GM12801 (cell line): ENCODE results near the gene SPIRE2.

Experiments used
- TF ChIP-seq, protein P1 (sequence below): IDR thresholded peaks from one replicate; pipeline ENCODE4 v1.5.1; 2011; ENCODE audit warnings: control low read depth; ENCODE audit not compliant: insufficient read length; ENCODE audit errors: extremely low read depth

The SPIRE2 gene

DNA sequence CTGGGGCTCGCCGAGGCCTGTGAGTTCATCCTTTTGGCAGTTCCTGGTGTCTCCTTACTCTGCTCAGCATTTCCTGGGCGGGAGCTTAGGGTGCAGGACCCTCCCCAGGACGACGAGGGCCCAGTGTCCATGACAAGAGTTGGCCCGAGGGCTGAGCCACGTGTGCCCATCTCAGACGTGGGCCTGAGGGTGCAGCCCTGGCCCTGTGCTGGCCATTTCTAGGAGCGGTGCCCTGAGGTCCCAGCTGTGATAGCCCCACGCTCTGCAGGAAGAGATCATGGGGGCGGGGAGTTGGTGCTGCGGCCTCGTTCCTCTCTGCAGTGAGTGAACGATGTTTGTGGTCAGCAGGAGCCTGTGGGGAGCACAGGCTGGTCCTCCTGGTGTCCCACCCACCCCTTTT lies 84.4 kb downstream of the SPIRE2 start:
- TF ChIP-seq, protein P1, sequence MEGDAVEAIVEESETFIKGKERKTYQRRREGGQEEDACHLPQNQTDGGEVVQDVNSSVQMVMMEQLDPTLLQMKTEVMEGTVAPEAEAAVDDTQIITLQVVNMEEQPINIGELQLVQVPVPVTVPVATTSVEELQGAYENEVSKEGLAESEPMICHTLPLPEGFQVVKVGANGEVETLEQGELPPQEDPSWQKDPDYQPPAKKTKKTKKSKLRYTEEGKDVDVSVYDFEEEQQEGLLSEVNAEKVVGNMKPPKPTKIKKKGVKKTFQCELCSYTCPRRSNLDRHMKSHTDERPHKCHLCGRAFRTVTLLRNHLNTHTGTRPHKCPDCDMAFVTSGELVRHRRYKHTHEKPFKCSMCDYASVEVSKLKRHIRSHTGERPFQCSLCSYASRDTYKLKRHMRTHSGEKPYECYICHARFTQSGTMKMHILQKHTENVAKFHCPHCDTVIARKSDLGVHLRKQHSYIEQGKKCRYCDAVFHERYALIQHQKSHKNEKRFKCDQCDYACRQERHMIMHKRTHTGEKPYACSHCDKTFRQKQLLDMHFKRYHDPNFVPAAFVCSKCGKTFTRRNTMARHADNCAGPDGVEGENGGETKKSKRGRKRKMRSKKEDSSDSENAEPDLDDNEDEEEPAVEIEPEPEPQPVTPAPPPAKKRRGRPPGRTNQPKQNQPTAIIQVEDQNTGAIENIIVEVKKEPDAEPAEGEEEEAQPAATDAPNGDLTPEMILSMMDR, result no peak

DNA sequence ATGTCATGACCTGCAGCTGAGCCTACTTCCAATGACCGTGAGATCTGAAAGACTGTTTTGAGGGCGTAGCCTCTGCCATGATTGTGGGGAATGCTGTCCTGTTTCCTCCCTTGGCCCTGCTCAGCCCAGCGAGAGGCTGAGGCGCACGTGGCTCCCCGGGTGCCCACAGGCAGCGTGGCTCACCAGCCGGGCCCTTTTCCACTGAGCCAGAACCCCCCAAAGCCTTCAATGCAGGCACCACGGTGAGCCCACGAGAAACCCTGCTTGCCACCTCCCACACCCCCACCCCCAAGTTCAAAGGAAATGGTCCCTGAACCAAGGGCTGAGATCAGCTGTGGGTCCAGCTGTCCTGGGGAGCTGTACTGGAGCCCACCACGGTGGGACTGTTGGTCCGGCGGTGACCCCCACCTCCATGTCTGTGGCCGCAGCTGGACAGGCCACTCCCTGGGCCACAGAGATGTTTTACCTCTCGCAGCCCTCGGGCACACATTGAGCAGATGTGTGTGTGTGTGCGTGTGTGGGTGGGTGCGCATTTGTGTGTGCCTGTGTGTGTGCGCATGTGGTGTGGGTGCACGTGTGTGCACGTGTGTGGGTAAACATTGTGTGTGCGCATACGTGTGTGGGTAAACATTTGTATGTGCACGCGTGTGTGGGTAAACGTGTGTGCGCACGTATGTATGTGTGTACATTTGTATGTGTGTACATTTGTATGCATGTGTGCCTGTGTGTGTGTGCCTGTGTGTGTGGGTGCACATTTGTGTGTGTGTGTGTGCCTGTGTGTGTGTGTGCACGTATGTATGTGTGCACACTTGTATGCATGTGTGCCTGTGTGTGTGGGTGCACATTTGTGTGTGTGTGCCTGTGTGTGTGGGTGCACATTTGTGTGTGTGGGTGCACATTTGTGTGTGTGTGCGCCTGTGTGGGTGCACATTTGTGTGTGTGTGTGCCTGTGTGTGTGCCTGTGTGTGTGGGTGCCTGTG lies 85.4 kb downstream of the SPIRE2 start:
- TF ChIP-seq, protein P1, result no peak

DNA sequence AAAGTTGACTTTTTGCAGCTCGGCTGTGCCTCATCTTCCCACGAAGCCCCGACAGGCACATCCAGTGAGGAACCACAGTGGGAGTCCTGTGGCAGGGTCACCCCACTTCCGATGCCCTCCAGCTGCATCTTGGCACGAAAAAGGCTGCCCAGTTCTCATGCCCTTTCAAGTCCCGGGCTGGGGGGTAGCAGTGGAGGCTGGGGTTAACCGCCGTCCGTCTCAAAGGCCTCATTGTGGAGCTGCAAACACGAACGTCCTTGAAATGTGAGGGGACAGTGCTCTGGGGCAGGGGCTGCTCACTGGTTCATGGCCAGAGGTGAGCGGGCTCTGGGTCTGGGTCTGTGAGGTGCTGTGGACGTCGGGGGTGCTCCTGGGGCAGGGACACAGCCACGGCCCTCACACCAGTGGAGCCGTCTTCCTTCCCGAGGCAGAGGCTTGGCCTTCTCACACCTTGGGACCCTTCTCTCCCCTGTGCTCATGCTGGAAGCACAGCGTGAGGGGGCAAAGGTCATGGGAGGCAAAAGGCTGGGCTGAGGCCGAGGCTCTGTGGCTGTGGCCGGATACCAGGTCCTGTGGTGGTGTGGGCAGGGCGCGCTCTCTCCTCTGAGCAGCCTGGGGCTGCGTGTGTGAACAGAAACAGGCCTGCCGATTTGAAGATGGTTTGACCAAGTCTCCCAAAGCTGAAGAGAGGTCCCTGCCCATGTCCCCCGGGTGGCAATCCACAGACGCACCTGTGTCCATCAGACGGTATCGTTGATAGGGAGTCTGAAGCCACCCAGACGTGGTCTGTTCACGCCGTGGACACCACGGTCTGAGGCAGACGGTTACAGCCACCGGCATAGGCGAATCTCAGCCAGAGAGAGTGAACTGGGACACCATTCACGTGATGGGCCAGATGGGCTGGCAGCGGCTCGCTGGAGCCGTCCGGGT lies 87.3 kb downstream of the SPIRE2 start:
- TF ChIP-seq, protein P1, result no peak

DNA sequence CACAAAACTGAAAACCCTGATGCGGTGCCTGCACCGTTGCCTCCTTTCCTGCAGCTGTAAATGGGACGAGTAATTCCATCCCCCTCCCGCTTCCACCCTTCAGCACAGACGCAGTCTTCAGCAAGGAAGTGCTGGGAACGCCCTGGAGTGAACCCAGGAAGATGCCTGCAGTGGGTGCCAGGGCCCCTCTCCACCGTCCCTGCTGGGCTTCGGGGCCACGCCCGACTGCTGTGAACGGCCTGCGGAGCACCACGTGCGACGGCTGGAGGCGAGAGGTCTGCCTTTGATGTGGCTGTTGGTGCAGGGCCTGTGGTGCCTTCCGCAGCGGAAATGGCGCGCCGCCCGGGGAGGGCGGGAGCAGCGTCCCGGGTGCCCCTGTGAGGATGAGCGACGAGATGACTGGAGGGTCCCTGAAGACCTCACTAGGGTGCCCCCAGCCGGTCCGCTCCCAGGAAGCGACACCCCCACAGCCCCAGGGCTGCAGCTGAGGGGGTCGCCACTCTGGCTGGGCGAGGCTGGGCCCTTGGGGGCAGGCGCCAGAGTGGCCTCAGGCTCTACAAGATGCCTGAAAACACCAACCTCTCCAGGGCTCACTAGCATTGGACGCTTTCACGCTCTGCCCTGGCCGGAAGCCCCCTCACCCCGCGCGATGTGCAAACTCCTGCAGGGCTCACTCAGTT lies 89.6 kb downstream of the SPIRE2 start:
- TF ChIP-seq, protein P1, result no peak

DNA sequence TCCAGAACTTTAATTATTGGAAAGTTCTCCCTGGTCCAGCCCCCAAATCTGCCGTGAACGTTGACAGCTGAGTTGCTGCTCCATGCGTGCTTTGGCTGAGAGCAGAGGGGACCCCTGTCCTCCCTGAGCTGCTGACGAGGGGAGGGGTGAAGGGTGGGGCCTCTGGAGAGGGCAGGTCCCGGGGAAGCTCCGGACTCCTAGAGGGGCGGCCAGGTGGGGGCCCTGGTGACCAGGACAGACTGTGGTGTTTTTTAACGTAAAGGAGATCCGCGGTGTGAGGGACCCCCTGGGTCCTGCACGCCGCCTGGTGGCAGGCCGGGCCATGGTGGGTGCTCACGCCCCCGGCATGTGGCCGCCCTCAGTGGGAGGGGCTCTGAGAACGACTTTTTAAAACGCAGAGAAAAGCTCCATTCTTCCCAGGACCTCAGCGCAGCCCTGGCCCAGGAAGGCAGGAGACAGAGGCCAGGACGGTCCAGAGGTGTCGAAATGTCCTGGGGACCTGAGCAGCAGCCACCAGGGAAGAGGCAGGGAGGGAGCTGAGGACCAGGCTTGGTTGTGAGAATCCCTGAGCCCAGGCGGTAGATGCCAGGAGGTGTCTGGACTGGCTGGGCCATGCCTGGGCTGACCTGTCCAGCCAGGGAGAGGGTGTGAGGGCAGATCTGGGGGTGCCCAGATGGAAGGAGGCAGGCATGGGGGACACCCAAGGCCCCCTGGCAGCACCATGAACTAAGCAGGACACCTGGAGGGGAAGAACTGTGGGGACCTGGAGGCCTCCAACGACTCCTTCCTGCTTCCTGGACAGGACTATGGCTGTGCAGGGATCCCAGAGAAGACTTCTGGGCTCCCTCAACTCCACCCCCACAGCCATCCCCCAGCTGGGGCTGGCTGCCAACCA lies 90.4 kb downstream of the SPIRE2 start, which contains the start of gene MC1R:
Gene MC1R, plus strand, starts transcription at position 410 of the 895 bp plus-strand sequence. Its CDS starts 397 bp downstream, at position 807.
- TF ChIP-seq, protein P1, result no peak

DNA sequence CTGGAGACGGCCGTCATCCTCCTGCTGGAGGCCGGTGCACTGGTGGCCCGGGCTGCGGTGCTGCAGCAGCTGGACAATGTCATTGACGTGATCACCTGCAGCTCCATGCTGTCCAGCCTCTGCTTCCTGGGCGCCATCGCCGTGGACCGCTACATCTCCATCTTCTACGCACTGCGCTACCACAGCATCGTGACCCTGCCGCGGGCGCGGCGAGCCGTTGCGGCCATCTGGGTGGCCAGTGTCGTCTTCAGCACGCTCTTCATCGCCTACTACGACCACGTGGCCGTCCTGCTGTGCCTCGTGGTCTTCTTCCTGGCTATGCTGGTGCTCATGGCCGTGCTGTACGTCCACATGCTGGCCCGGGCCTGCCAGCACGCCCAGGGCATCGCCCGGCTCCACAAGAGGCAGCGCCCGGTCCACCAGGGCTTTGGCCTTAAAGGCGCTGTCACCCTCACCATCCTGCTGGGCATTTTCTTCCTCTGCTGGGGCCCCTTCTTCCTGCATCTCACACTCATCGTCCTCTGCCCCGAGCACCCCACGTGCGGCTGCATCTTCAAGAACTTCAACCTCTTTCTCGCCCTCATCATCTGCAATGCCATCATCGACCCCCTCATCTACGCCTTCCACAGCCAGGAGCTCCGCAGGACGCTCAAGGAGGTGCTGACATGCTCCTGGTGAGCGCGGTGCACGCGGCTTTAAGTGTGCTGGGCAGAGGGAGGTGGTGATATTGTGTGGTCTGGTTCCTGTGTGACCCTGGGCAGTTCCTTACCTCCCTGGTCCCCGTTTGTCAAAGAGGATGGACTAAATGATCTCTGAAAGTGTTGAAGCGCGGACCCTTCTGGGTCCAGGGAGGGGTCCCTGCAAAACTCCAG lies 91.5 kb downstream of the SPIRE2 start:
- TF ChIP-seq, protein P1, result no peak
